Neural progenitor cell (in vitro differentiated cells): ENCODE results near the gene PSMB3. TPM values are rescaled to one million over a fixed set of nuclear protein-coding genes. Genes with fewer than 3 reads are reported as not detected.

Experiments
- DNase-seq: peaks from one replicate; pipeline ENCODE4 v3.0.0-alpha.2; 2016; ENCODE audit warnings: low spot score
- H2AFZ ChIP-seq: fragments of 200-600 bp; sonication (generic); replicated peaks from 2 replicates; pipeline ENCODE4 v1.6.1; 2016; ENCODE audit warnings: antibody characterized with exemption
- H3F3A ChIP-seq: fragments of 200-600 bp; sonication (generic); 2 replicates; pipeline ENCODE4 v1.6.1; 2016; ENCODE audit warnings: antibody characterized with exemption, low read depth
- H3K27ac ChIP-seq: fragments of 200-600 bp; sonication (generic); 2 replicates; pipeline ENCODE4 v1.5.1; 2016; ENCODE audit warnings: mild to moderate bottlenecking
- H3K27me3 ChIP-seq: fragments of 200-600 bp; sonication (generic); 2 replicates; pipeline ENCODE4 v1.6.1; 2016; ENCODE audit warnings: mild to moderate bottlenecking, moderate library complexity
- H3K36me3 ChIP-seq: fragments of 200-600 bp; sonication (generic); 2 replicates; pipeline ENCODE4 v1.5.1; 2016
- H3K4me1 ChIP-seq: fragments of 200-600 bp; sonication (generic); 2 replicates; pipeline ENCODE4 v1.6.1; 2016; ENCODE audit warnings: mixed run types
- H3K4me2 ChIP-seq: fragments of 200-600 bp; sonication (generic); 2 replicates; pipeline ENCODE4 v1.6.1; 2016
- H3K4me3 ChIP-seq: fragments of 200-600 bp; sonication (generic); 2 replicates; pipeline ENCODE4 v1.5.1; 2016
- H3K79me2 ChIP-seq: fragments of 200-600 bp; sonication (generic); 2 replicates; pipeline ENCODE4 v1.6.1; 2016; ENCODE audit warnings: low read depth
- H3K9ac ChIP-seq: fragments of 200-600 bp; sonication (generic); 2 replicates; pipeline ENCODE4 v1.6.1; 2016
- H3K9me3 ChIP-seq: fragments of 200-600 bp; sonication (generic); 2 replicates; pipeline ENCODE4 v1.5.1; 2016; ENCODE audit warnings: low read depth
- H4K20me1 ChIP-seq: fragments of 200-600 bp; sonication (generic); 2 replicates; pipeline ENCODE4 v1.6.1; 2016; ENCODE audit warnings: low read depth
- H3K27ac Mint-ChIP-seq: 3 replicates; pipeline ENCODE4 v1.8.0; 2021; ENCODE audit warnings: mixed read lengths
- H3K27me3 Mint-ChIP-seq: 2 replicates; pipeline ENCODE4 v1.8.0; 2022; ENCODE audit warnings: low read depth, mild to moderate bottlenecking, inconsistent platforms, moderate library complexity, mixed read lengths; ENCODE audit not compliant: insufficient read depth
- H3K36me3 Mint-ChIP-seq: 3 replicates; pipeline ENCODE4 v1.8.0; 2021; ENCODE audit warnings: mixed read lengths
- H3K4me1 Mint-ChIP-seq: 3 replicates; pipeline ENCODE4 v1.8.0; 2021; ENCODE audit warnings: mixed read lengths
- H3K4me3 Mint-ChIP-seq: 3 replicates; pipeline ENCODE4 v1.8.0; 2021; ENCODE audit warnings: mild to moderate bottlenecking, moderate library complexity, mixed read lengths
- H3K9me3 Mint-ChIP-seq: 3 replicates; pipeline ENCODE4 v1.8.0; 2020; ENCODE audit warnings: mixed read lengths
- CTCF ChIP-seq: fragments of 200-600 bp; sonication (generic); IDR thresholded peaks from 2 replicates; pipeline ENCODE4 v1.5.1; 2017; ENCODE audit warnings: antibody characterized with exemption, mild to moderate bottlenecking
- EZH2 ChIP-seq: fragments of 200-600 bp; sonication (generic); IDR thresholded peaks from 2 replicates; pipeline ENCODE4 v1.6.1; 2017; ENCODE audit warnings: antibody characterized with exemption, mild to moderate bottlenecking, moderate library complexity
- EZH2phosphoT487 ChIP-seq: fragments of 200-600 bp; sonication (generic); IDR thresholded peaks from 2 replicates; pipeline ENCODE4 v1.6.1; 2017; ENCODE audit warnings: antibody characterized with exemption
- total RNA-seq: library from RNA; depleted of rRNA; stranded (reverse); fragments of >200 nt; gene quantifications from 2 replicates; pipeline ENCODE4 v1.2.3, GENCODE V29; 2015; ENCODE audit warnings: low replicate concordance

PSMB3 gene
- total RNA-seq, 1 donor from 2014 or later: 127 TPM

GRCh38 chr17:38711792-38712571 is 40.6 kb upstream of the PSMB3 start:
- H3K4me3 Mint-ChIP-seq: no peak overlapping the region
- H3K36me3 ChIP-seq: no peaks in the 10 kb centered on the region
- peaks cover 8% of the 10 kb centered on the region for H3F3A ChIP-seq
- peaks cover 6% of the 10 kb centered on the region for H3K4me1 ChIP-seq
- H4K20me1 ChIP-seq: peaks cover 32% of the 10 kb centered on the region
- no peaks in the 10 kb centered on the region for H3K79me2 ChIP-seq
- H3K9me3 ChIP-seq: no peaks in the 10 kb centered on the region
- H3K36me3 Mint-ChIP-seq: peaks cover 13% of the 10 kb centered on the region
- DNase-seq: no peak
- peaks cover 22% of the 10 kb centered on the region for H3K4me1 Mint-ChIP-seq
- no peak overlapping the region for H2AFZ ChIP-seq
- no peak overlapping the region for H3K27ac Mint-ChIP-seq
- H3K27me3 Mint-ChIP-seq: peaks cover 8% of the 10 kb centered on the region
- no peak overlapping the region for H3K4me3 ChIP-seq
- H3K27me3 ChIP-seq: peaks cover 11% of the 10 kb centered on the region
- H3K9me3 Mint-ChIP-seq: no peaks in the 10 kb centered on the region
- no peak overlapping the region for H3K4me2 ChIP-seq
- TF ChIP-seq EZH2 (no peak), CTCF (no peak), EZH2phosphoT487 (no peak)
- H3K9ac ChIP-seq: no peak overlapping the region
- no peak overlapping the region for H3K27ac ChIP-seq

- no peaks in the 10 kb centered on the region for H3K79me2 ChIP-seq
- Mint-ChIP-seq H3K27me3 (peaks cover 8% of the 10 kb centered on the region), H3K4me1 (peaks cover 16% of the 10 kb centered on the region), H3K36me3 (peaks cover 13% of the 10 kb centered on the region), H3K9me3 (no peaks in the 10 kb centered on the region), H3K27ac (no peak overlapping the region), H3K4me3 (no peak overlapping the region)
- H4K20me1 ChIP-seq: peaks cover 26% of the 10 kb centered on the region
- H3K36me3 ChIP-seq: no peaks in the 10 kb centered on the region
- H3K9me3 ChIP-seq: no peaks in the 10 kb centered on the region
- TF ChIP-seq CTCF (no peak), EZH2 (no peak), EZH2phosphoT487 (no peak)
- no peak overlapping the region for H2AFZ ChIP-seq
- no peak overlapping the region for H3K4me2 ChIP-seq
- no peak overlapping the region for H3K4me3 ChIP-seq
- H3F3A ChIP-seq: peaks cover 5% of the 10 kb centered on the region
- no peak overlapping the region for H3K9ac ChIP-seq
- peaks cover 6% of the 10 kb centered on the region for H3K4me1 ChIP-seq
- no peak for DNase-seq
- H3K27ac ChIP-seq: no peak overlapping the region
- H3K27me3 ChIP-seq: peaks cover 5% of the 10 kb centered on the region
Observed at GRCh38 chr17:38712593-38712992, 39.9 kb upstream of the PSMB3 start.

- Histone ChIP-seq H3K27me3 (no peaks in the 10 kb centered on the region), H3K9ac (no peak overlapping the region), H3K79me2 (no peaks in the 10 kb centered on the region), H3K4me1 (peaks cover 6% of the 10 kb centered on the region), H3F3A (peaks cover 10% of the 10 kb centered on the region), H3K27ac (no peak overlapping the region), H3K4me3 (no peak overlapping the region), H3K4me2 (no peak overlapping the region), H3K36me3 (no peaks in the 10 kb centered on the region), H3K9me3 (no peaks in the 10 kb centered on the region), H2AFZ (no peak overlapping the region), H4K20me1 (peaks cover 19% of the 10 kb centered on the region)
- Mint-ChIP-seq H3K27ac (no peak overlapping the region), H3K4me1 (peaks cover 11% of the 10 kb centered on the region), H3K4me3 (no peak overlapping the region), H3K27me3 (peaks cover 8% of the 10 kb centered on the region), H3K9me3 (no peaks in the 10 kb centered on the region), H3K36me3 (peaks cover 15% of the 10 kb centered on the region)
- no peak for TF ChIP-seq EZH2phosphoT487
- TF ChIP-seq CTCF: no peak
- TF ChIP-seq EZH2: no peak
- no peak for DNase-seq
Observed at GRCh38 chr17:38713456-38714075, 39.0 kb upstream of the PSMB3 start.
